HEK293T (cell line): ENCODE results near the gene SMIM41.

Experiments used
- CTCF ChIA-PET: fragments of 350-600 bp; formaldehyde crosslinking; extraction: SDS; loops from one replicate; lab custom pipeline; 2021; ENCODE audit warnings: antibody characterized with exemption, inconsistent platforms; lab: Yijun Ruan, JAX
- POLR2A ChIA-PET: fragments of 350-600 bp; formaldehyde crosslinking; extraction: SDS; loops from one replicate; lab custom pipeline; 2020; ENCODE audit warnings: antibody characterized with exemption, inconsistent platforms; lab: Yijun Ruan, JAX
- DNase-seq: peaks from one replicate; pipeline ENCODE4 v3.0.0; 2012; ENCODE audit warnings: mixed read lengths; ENCODE audit errors: extremely low spot score
- ARNT ChIP-seq: fragments of 450-650 bp; IDR thresholded peaks from 2 replicates; pipeline ENCODE4 v1.6.1; 2017; ENCODE audit warnings: mild to moderate bottlenecking
- BHLHE40 ChIP-seq: fragments of 450-650 bp; IDR thresholded peaks from 2 replicates; pipeline ENCODE4 v1.6.1; 2016; ENCODE audit warnings: mild to moderate bottlenecking, moderate library complexity, borderline replicate concordance
- CTBP1 ChIP-seq: fragments of 450-650 bp; IDR thresholded peaks from 2 replicates; pipeline ENCODE4 v1.6.1; 2016; ENCODE audit warnings: borderline replicate concordance
- ELF4 ChIP-seq: fragments of 450-650 bp; IDR thresholded peaks from 2 replicates; pipeline ENCODE4 v1.6.1; 2017; ENCODE audit warnings: antibody characterized with exemption
- FOXA1 ChIP-seq: fragments of 450-650 bp; IDR thresholded peaks from 2 replicates; pipeline ENCODE4 v1.6.1; 2016; ENCODE audit warnings: mild to moderate bottlenecking
- FOXK2 ChIP-seq: fragments of 450-650 bp; IDR thresholded peaks from 2 replicates; pipeline ENCODE4 v1.6.1; 2016; ENCODE audit warnings: mild to moderate bottlenecking
- FOXM1 ChIP-seq: fragments of 450-650 bp; IDR thresholded peaks from 2 replicates; pipeline ENCODE4 v1.6.1; 2017; ENCODE audit warnings: mild to moderate bottlenecking, borderline replicate concordance
- HDGF ChIP-seq: fragments of 450-650 bp; IDR thresholded peaks from 2 replicates; pipeline ENCODE4 v1.6.1; 2017; ENCODE audit warnings: antibody characterized with exemption, borderline replicate concordance
- L3MBTL2 ChIP-seq: fragments of 450-650 bp; conservative IDR thresholded peaks from 2 replicates; pipeline ENCODE4 v1.6.1; 2016; ENCODE audit warnings: mild to moderate bottlenecking
- LEF1 ChIP-seq: fragments of 450-650 bp; IDR thresholded peaks from 2 replicates; pipeline ENCODE4 v1.6.1; 2017; ENCODE audit warnings: mild to moderate bottlenecking, borderline replicate concordance
- NFRKB ChIP-seq: fragments of 450-650 bp; IDR thresholded peaks from 2 replicates; pipeline ENCODE4 v1.6.1; 2016; ENCODE audit warnings: mild to moderate bottlenecking, moderate library complexity
- SP1 ChIP-seq: fragments of 450-650 bp; IDR thresholded peaks from 2 replicates; pipeline ENCODE4 v1.6.1; 2017
- SUZ12 ChIP-seq: fragments of 450-650 bp; IDR thresholded peaks from 2 replicates; pipeline ENCODE4 v1.6.1; 2016; ENCODE audit warnings: mild to moderate bottlenecking
- TARDBP ChIP-seq: fragments of 450-650 bp; IDR thresholded peaks from 2 replicates; pipeline ENCODE4 v1.6.1; 2016
- ZNF384 ChIP-seq: fragments of 450-650 bp; IDR thresholded peaks from 2 replicates; pipeline ENCODE4 v1.6.1; 2016
- TF ChIP-seq, protein P1 (sequence below): fragments of 450-650 bp; IDR thresholded peaks from 2 replicates; pipeline ENCODE4 v1.6.1; 2016

SMIM41 gene

DNA sequence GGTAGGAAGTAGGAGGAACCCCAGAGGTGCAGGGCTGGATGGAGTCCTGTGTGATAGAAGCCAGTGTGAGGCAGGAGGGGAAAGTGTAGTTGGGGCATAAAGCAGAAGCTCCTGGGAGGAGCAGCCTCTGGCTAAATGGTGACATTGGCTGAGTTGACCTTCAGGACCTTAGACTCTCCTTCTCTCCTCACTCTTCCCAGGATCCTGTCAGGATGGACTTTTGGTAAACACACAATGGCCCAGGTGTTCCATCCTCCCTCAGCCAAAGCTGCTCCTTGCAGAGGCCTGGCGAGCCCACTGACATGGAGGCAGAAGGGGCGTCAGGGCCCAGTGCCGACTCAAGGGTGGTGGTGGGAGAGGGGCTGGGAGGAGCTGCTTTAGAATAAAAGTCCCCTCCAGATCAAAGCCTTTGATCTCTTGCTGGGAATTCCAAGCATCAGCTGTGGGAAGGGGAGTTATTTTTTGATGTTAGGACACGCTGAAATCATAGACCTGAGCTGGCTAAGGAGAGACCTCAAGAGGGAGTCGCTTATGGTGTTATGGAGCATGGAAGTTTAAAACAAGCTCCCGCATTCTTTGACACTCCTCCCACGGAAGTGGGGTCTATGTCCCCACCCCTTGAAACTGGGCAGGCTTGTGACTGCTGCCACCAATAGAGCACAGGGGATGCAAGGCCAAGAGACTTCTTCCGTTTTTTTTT is 44.1 kb downstream of the SMIM41 start:
- no peak for TF ChIP-seq BHLHE40
- ChIA-PET CTCF (interaction anchor here (0.6 to 3.1 kb wide), 4 partner anchors 98 to 209 kb away, joined by 3 to 15 read pairs (median 4); no protein-coding TSS in a partner anchor), POLR2A (no interaction called here)
- peak; percentile 3 for DNase-seq

GRCh38 chr12:52125476-52125900 is 46.0 kb downstream of the SMIM41 start:
- peak; percentile 2 for DNase-seq
- ChIA-PET CTCF (interaction anchor here (0.6 kb wide), 1 partner anchor 383 kb away, joined by 4 read pairs; no protein-coding TSS in a partner anchor), POLR2A (no interaction called here)
- TF ChIP-seq FOXM1: no peak
- TF ChIP-seq LEF1: no peak
- no peak for TF ChIP-seq ZNF384
- no peak for TF ChIP-seq FOXK2
- no peak for TF ChIP-seq BHLHE40
- TF ChIP-seq HDGF: no peak
- no peak for TF ChIP-seq ARNT
- no peak for TF ChIP-seq SP1

- ChIA-PET CTCF (no interaction called here), POLR2A (no interaction called here)
- TF ChIP-seq HDGF (no peak), TARDBP (no peak), FOXK2 (no peak), CTBP1 (no peak), SP1 (no peak), ARNT (no peak), NFRKB (no peak), ZNF384 (no peak), SUZ12 (no peak), LEF1 (no peak), BHLHE40 (no peak), FOXA1 (no peak), ELF4 (no peak), L3MBTL2 (no peak), FOXM1 (no peak)
- TF ChIP-seq, protein P1, sequence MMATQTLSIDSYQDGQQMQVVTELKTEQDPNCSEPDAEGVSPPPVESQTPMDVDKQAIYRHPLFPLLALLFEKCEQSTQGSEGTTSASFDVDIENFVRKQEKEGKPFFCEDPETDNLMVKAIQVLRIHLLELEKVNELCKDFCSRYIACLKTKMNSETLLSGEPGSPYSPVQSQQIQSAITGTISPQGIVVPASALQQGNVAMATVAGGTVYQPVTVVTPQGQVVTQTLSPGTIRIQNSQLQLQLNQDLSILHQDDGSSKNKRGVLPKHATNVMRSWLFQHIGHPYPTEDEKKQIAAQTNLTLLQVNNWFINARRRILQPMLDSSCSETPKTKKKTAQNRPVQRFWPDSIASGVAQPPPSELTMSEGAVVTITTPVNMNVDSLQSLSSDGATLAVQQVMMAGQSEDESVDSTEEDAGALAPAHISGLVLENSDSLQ: no peak
- DNase-seq: peak; percentile 4
Measured at GRCh38 chr12:52126050-52126604, 46.6 kb downstream of the SMIM41 start.

- TF ChIP-seq ARNT (no peak), TARDBP (no peak), NFRKB (no peak), ZNF384 (no peak)
- ChIA-PET CTCF (interaction anchor here (1.0 to 1.9 kb wide), 2 partner anchors 101 to 102 kb away, joined by 3 to 7 read pairs; no protein-coding TSS in a partner anchor), POLR2A (no interaction called here)
- peak; percentile 19 for DNase-seq
Measured at GRCh38 chr12:52126605-52127578, 47.4 kb downstream of the SMIM41 start.

DNA sequence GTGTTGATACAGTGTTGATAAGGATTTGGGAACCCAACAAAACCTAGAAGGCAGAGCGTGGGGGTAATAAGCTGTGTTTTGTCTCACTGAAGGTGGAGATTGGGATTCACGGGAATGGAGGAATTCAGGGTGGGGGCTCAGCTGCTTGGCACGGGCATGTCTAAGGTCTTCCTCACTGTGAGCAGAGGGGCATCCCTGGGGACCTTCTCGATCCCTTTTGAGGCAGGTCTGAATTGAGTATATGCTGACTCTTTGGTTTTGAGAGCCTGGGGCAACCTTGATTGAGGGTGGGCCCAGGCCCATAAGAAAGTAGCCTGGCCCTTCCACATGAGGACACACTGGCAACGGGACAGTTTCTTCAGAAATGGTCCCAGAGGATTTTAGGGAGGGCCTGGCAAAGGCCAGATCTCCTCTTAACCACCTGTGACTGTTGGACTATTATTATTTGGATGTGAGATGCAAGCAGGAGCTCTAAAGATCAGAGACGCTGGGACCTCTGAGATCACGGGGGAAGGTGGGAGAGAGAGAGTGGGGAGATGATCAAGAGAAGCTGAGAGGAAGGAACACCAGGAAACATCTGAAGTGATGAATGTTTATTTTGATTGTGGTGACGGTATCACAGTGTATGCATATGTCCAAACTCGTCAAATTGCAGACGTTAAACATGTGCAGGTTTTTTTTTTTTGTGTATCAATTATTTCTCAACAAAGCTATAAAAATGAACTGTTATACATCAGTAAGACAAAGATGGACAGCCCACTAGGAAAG is 48.4 kb downstream of the SMIM41 start:
- ChIA-PET POLR2A (interaction anchor here (0.7 kb wide), 1 partner anchor 102 kb away, joined by 3 read pairs; no protein-coding TSS in a partner anchor), CTCF (interaction anchor here (1.0 to 1.9 kb wide), 2 partner anchors 102 to 103 kb away, joined by 3 to 7 read pairs; no protein-coding TSS in a partner anchor)
- TF ChIP-seq LEF1: no peak
- no peak for TF ChIP-seq ZNF384
- no peak for TF ChIP-seq HDGF
- no peak for TF ChIP-seq BHLHE40
- TF ChIP-seq ELF4: no peak
- TF ChIP-seq NFRKB: no peak
- no peak for TF ChIP-seq L3MBTL2
- peak; percentile 4 for DNase-seq

GRCh38 chr12:52130711-52131110 is 51.2 kb downstream of the SMIM41 start:
- DNase-seq: no peak
- TF ChIP-seq, protein P1: no peak
- TF ChIP-seq L3MBTL2 (no peak), ZNF384 (no peak), FOXK2 (no peak), LEF1 (no peak), ARNT (no peak), HDGF (no peak), FOXM1 (no peak), SP1 (no peak), CTBP1 (no peak), ELF4 (no peak), TARDBP (no peak), BHLHE40 (no peak), FOXA1 (no peak), NFRKB (no peak), SUZ12 (no peak)
- ChIA-PET POLR2A (no interaction called here), CTCF (no interaction called here)
